GM18505 (cell line): Measurements from ENCODE around the gene ARL6IP6.

ENCODE experiments used
- ATAC-seq: cut with Tn5 transposase; IDR thresholded peaks from one replicate; pipeline ENCODE4 v1.9.1; 2021; ENCODE audit not compliant: unreplicated experiment
- POLR2A ChIP-seq: IDR thresholded peaks from 4 replicates; pipeline ENCODE4 v1.6.1; 2011; ENCODE audit warnings: borderline replicate concordance; ENCODE audit not compliant: insufficient read depth, insufficient read length; ENCODE audit errors: extremely low read depth

The ARL6IP6 gene

DNA sequence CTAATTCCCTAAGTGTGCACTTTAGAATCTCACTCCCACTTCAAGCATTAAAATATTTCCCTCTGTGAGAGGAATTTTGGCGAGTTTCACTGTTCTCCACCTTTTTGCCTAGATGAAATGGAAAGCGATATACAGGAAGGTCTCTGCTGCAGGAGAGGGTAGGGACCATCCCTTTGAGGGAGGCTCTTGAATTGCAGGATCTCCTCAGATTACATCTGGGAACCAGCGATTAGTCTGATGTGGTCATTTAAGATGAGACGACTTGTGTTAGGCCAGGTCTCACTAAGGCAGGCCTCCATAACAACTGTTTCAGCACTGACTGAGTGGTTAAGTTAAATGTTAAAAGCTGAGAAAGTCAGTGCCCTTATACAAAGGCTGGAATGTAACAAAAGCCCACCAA lies 74.6 kb downstream of the ARL6IP6 start:
- no peak for ATAC-seq

DNA sequence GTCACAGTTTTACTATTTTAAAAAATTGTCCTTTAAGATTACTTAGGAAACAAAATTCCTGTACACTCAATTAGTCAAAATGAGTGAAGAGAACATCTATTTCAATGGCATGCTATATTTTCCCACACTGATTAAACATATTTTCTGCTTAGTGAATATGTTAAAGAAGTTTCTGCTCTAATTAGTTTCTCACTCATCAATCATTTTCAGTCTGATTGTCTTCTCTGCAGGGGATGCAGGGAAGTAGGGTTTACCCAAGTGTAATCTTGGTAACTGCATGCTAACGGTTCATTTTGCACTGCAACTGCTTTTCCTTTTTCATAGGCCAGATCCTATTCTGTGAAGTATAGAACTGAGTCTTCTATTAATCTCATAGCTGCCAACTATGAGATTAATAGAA lies 78.5 kb downstream of the ARL6IP6 start:
- no peak for TF ChIP-seq POLR2A
- ATAC-seq, result no peak

More for the DNA sequence above, 74.6 kb downstream of the ARL6IP6 start:
- TF ChIP-seq POLR2A, result no peak

DNA sequence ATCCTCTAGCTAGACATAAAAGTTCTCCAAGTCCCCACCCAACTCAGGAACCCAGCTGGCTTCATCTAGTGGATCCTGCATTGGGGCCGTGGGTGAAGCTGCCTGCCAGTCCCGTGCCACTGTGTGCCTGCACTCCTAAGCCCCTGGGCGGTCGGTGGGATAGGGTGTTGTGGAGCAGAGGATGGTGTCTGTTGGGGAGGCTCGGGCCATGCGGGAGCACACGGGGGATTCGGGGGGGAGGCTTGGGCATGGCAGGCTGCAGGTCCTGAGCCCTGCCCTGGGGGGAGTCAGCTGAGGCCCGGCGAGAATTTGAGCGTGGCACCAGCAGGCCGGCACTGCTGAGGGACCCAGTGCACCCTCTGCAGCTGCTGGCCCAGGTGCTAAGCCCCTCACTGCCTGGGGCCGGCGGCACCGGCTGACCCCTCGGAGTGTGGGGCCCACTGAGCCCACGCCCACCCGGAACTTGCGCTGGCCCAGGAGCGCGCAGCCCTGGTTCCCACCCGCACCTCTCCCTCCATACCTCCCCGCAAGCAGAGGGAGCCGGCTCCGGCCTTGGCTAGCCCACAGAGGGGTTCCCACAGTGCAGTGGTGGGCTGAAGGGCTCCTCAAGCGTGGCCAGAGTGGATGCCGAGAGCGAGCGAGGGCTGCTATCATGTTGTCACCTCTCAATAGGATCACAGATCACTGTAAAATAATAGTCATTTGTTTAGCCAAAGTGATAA lies 86.4 kb downstream of the ARL6IP6 start:
- no peak for ATAC-seq
- no peak for TF ChIP-seq POLR2A

- ATAC-seq, result no peak
Observed at GRCh38 chr2:152811916-152812315, 93.5 kb downstream of the ARL6IP6 start.

More at GRCh38 chr2:152811916-152812315, 93.5 kb downstream of the ARL6IP6 start:
- TF ChIP-seq POLR2A, result no peak
